Omental fat pad (tissue), 4 donors: ENCODE results near the gene DNAH11. TPM values are rescaled to one million over a fixed set of nuclear protein-coding genes. Genes with fewer than 3 reads are reported as not detected.

Source experiments
- ATAC-seq: fragments of 150-250 bp; one replicate; pipeline ENCODE4 v1.9.1; 2016; ENCODE audit warnings: mild to moderate bottlenecking, moderate library complexity; ENCODE audit not compliant: low FRiP score
- DNase-seq: peaks from one replicate; pipeline ENCODE4 v3.0.0-alpha.2; 2019; ENCODE audit warnings: low spot score
- CTCF ChIP-seq, 3 donors: fragments of 450-650 bp; IDR thresholded peaks; one replicate each; pipeline ENCODE4 v1.5.1; 2016 to 2017; ENCODE audit warnings: antibody characterized with exemption in 3 of 3, mild to moderate bottlenecking in 3 of 3, moderate library complexity in 2 of 3
- total RNA-seq, 4 donors: library from RNA; depleted of rRNA; stranded (reverse); fragments of >200 nt; gene quantifications; one replicate each; pipeline ENCODE4 v1.1.0, GENCODE V29; 2016

DNAH11 gene
- total RNA-seq, 4 donors from 2014 or later = 0.32 to 0.88 (median 0.49) TPM

DNA sequence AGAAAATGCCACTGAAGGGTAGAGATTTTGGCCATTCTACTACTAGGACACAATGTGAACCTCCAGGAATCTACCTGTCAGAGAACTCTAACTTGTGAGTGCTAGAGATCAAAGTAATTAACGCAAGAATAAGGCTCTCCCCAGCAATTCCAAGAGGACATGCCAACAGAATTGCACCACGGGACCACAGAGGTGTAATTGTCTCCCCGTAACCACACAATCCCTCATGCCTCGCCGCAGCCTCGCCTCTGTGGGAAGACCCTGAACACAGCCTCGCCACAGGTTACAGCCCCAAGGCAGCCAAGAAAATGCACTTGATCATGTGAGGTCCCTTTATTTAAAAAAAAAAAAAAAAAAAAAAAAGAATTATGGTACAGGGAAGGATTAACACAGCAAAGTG, 373.3 kb downstream of the DNAH11 start:
- DNase-seq (no peak), ATAC-seq (no peak)
- TF ChIP-seq CTCF (IDR thresholded peaks at IDR 0.05) = no peak

DNA sequence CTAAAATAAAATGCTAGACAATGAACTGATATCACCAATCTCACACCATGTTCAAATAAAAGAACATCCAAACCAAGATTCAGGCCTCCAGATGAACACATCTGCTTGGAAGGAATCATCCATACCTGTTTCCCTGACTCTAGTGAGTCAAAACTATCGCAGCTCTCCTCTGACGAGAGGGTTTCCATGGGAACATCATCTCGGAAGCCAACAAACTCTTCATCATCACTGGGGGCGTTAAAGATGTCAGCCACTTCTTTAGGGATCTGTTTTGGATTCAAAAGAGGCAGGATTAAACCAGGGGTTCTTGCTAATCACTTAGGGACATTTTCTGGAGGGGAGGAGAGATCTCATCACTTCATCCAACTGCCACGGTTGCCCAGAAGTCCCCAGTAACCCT, 373.8 kb downstream of the DNAH11 start:
- TF ChIP-seq CTCF (IDR thresholded peaks at IDR 0.05) = no peak
- no peak for ATAC-seq
- no peak for DNase-seq

- no peak for ATAC-seq
- no peak for DNase-seq
- TF ChIP-seq CTCF (IDR thresholded peaks at IDR 0.05) = no peak
Observed at GRCh38 chr7:21918216-21918615, 375.4 kb downstream of the DNAH11 start.

DNA sequence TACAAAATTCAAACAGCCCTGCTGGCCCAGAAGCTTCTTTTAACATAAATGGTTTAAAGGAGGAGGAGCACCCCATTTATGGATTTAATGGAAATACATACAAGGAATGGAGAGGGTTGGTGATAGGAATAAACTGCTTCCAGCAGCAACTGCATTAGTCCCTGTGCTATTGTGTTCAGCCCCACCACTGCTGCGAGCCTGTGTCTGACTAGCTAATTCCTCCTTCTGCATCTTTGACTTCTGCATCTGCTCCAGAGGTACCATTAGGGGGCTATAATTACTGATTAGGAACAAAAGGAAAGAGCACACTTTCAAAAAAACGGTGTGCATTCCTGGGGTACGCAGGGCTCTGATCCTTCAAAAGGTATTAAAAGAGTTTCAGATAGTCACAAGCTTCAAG, 378.1 kb downstream of the DNAH11 start:
- ATAC-seq (no peak), DNase-seq (no peak)
- no peak for TF ChIP-seq CTCF (IDR thresholded peaks at IDR 0.05)

DNA sequence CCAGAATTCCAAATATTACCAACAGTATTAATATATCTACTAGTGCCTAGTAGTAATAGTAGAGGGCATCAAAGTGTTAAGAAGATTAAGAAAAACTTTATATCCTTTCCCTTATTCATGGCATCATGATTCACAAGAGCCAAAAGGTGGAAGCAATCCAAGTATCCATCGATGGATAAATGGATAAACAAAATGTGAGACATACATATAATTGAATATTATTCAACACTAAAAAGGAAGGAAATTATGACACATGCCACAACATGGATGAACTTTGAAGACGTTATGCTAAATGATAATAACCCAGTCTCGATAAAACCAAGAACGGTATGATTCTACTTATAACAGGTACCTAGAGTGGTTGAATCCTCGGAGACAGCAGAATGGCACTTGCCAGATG, 379.8 kb downstream of the DNAH11 start:
- no peak for TF ChIP-seq CTCF (IDR thresholded peaks at IDR 0.05)
- no peak for DNase-seq
- ATAC-seq = no peak

GRCh38 chr7:21923658-21924057, 380.8 kb downstream of the DNAH11 start:
- no peak for ATAC-seq
- no peak for TF ChIP-seq CTCF (IDR thresholded peaks at IDR 0.05)

DNA sequence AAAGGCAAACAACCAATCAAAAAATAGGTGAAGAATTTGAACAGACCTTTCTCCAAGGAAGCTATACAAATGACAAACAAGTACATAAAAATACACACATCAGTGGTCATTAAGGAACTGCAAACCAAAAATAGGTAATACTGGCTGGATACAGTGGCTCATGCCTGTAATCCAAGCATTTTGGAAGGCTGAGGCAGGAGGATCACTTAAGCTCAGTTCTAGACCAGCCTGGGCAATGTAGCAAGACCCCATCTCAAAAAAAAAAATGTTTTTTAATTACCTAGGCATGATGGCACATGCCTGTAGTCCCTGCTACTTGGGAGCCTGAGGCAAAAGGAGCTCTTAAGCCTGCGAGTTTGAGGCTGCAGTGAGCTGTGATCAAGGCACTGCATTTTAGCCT, 383.6 kb downstream of the DNAH11 start:
- DNase-seq = no peak
- no peak for TF ChIP-seq CTCF (IDR thresholded peaks at IDR 0.05)
- no peak for ATAC-seq

More at GRCh38 chr7:21923658-21924057, 380.8 kb downstream of the DNAH11 start:
- no peak for DNase-seq
